ENCODE results near the gene PTX3.

The PTX3 gene

GRCh38 chr3:157467200-157467599, 30.6 kb downstream of the PTX3 start:
- TF ChIP-seq, protein P1, sequence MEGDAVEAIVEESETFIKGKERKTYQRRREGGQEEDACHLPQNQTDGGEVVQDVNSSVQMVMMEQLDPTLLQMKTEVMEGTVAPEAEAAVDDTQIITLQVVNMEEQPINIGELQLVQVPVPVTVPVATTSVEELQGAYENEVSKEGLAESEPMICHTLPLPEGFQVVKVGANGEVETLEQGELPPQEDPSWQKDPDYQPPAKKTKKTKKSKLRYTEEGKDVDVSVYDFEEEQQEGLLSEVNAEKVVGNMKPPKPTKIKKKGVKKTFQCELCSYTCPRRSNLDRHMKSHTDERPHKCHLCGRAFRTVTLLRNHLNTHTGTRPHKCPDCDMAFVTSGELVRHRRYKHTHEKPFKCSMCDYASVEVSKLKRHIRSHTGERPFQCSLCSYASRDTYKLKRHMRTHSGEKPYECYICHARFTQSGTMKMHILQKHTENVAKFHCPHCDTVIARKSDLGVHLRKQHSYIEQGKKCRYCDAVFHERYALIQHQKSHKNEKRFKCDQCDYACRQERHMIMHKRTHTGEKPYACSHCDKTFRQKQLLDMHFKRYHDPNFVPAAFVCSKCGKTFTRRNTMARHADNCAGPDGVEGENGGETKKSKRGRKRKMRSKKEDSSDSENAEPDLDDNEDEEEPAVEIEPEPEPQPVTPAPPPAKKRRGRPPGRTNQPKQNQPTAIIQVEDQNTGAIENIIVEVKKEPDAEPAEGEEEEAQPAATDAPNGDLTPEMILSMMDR (IDR thresholded peaks at IDR 0.05; ENCODE audit: insufficient read depth, low read length, poor library complexity, severe bottlenecking), result no peak
- TF ChIP-seq EZH2phosphoT487 (conservative IDR thresholded peaks at IDR 0.05; ENCODE audit: low read length), result no peak
- no peak overlapping the region for H3K4me2 ChIP-seq (ENCODE audit: low read depth, low read length, poor library complexity, severe bottlenecking)
- no peaks in the 10 kb centered on the region for H3K9me3 ChIP-seq (ENCODE audit: insufficient read depth, low read length)

DNA sequence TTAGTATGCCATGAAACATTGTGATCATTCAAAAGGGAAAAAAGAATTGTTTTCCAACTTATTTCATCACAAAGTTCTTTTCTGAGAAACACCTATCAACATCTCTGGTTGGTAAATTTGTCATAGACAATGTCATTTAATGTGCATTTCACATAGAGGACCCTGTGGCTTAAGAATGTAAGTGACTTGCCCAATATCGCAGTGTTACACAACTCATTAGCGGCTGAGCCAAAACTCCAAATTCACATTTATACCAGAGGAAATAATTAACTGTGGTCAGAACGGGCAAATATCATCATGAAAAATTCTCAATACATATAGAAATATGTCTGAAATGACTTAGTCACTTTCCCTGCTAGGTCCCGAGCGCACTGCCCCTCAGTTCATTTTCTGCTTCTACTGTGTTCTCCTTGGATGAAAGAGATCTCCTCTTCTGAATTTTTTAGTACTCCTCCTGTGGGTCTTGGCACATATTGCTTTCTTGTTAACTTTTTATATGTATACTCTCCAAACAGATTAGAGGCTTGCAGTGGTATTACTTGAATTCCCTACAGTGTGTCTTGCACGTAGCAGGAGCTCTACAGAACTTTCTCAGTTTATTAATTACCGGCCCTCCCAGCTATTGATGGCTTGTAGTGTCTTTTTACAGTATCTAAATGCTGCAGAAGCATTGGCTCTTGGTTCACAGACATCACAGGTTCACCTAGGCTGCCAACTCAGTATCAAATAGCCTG, 33.1 kb downstream of the PTX3 start:
- H3K4me2 ChIP-seq (ENCODE audit: low read depth, low read length, poor library complexity, severe bottlenecking), result no peak overlapping the region
- H3K9ac ChIP-seq (ENCODE audit: low read length), result no peak overlapping the region
- no peak overlapping the region for H2AFZ ChIP-seq (ENCODE audit: low read depth, low read length, severe bottlenecking)
- no peaks in the 10 kb centered on the region for H4K20me1 ChIP-seq (ENCODE audit: low read depth, low read length)
- no peak overlapping the region for H3K27ac ChIP-seq (ENCODE audit: low read depth, low read length)
- TF ChIP-seq, protein P1 (IDR thresholded peaks at IDR 0.05; ENCODE audit: insufficient read depth, low read length, poor library complexity, severe bottlenecking), result no peak
- TF ChIP-seq EZH2phosphoT487 (conservative IDR thresholded peaks at IDR 0.05; ENCODE audit: low read length), result no peak
- H3K79me2 ChIP-seq (ENCODE audit: insufficient read depth, low read length), result no peaks in the 10 kb centered on the region
- H3F3A ChIP-seq (ENCODE audit: insufficient read depth), result no peaks in the 10 kb centered on the region
- H3K9me2 ChIP-seq (replicated peaks; ENCODE audit: insufficient read depth, low read length), result no peaks in the 10 kb centered on the region
- H3K36me3 ChIP-seq (ENCODE audit: low read length), result no peaks in the 10 kb centered on the region
- no peak overlapping the region for H3K4me3 ChIP-seq (ENCODE audit: insufficient read depth, low read length, poor library complexity, severe bottlenecking)
- no peaks in the 10 kb centered on the region for H3K27me3 ChIP-seq (ENCODE audit: low read length)
- no peaks in the 10 kb centered on the region for H3K9me3 ChIP-seq (ENCODE audit: insufficient read depth, low read length)

More at GRCh38 chr3:157467200-157467599, 30.6 kb downstream of the PTX3 start:
- Histone ChIP-seq H3K27ac (ENCODE audit: low read depth, low read length) (no peak overlapping the region), H3K36me3 (ENCODE audit: low read length) (no peaks in the 10 kb centered on the region), H4K20me1 (ENCODE audit: low read depth, low read length) (no peaks in the 10 kb centered on the region), H3K9ac (ENCODE audit: low read length) (no peak overlapping the region), H3K9me2 (replicated peaks; ENCODE audit: insufficient read depth, low read length) (no peaks in the 10 kb centered on the region), H3K27me3 (ENCODE audit: low read length) (no peaks in the 10 kb centered on the region), H3K4me3 (ENCODE audit: insufficient read depth, low read length, poor library complexity, severe bottlenecking) (no peak overlapping the region), H3F3A (ENCODE audit: insufficient read depth) (no peaks in the 10 kb centered on the region), H2AFZ (ENCODE audit: low read depth, low read length, severe bottlenecking) (no peak overlapping the region), H3K79me2 (ENCODE audit: insufficient read depth, low read length) (no peaks in the 10 kb centered on the region)

- no peak overlapping the region for H3K4me2 ChIP-seq (ENCODE audit: low read depth, low read length, poor library complexity, severe bottlenecking)
- no peak for TF ChIP-seq EZH2phosphoT487 (conservative IDR thresholded peaks at IDR 0.05; ENCODE audit: low read length)
- TF ChIP-seq, protein P1 (IDR thresholded peaks at IDR 0.05; ENCODE audit: insufficient read depth, low read length, poor library complexity, severe bottlenecking), result no peak
Measured at GRCh38 chr3:157471064-157471463, 34.4 kb downstream of the PTX3 start.

More at GRCh38 chr3:157471064-157471463, 34.4 kb downstream of the PTX3 start:
- no peak overlapping the region for H3K9ac ChIP-seq (ENCODE audit: low read length)
- H3K9me3 ChIP-seq (ENCODE audit: insufficient read depth, low read length), result no peaks in the 10 kb centered on the region
- no peaks in the 10 kb centered on the region for H3F3A ChIP-seq (ENCODE audit: insufficient read depth)
- no peaks in the 10 kb centered on the region for H3K79me2 ChIP-seq (ENCODE audit: insufficient read depth, low read length)
- H3K27me3 ChIP-seq (ENCODE audit: low read length), result no peaks in the 10 kb centered on the region
- H3K36me3 ChIP-seq (ENCODE audit: low read length), result no peaks in the 10 kb centered on the region
- H2AFZ ChIP-seq (ENCODE audit: low read depth, low read length, severe bottlenecking), result no peak overlapping the region
- no peaks in the 10 kb centered on the region for H3K9me2 ChIP-seq (replicated peaks; ENCODE audit: insufficient read depth, low read length)
- H3K4me3 ChIP-seq (ENCODE audit: insufficient read depth, low read length, poor library complexity, severe bottlenecking), result no peak overlapping the region
- no peak overlapping the region for H3K27ac ChIP-seq (ENCODE audit: low read depth, low read length)
- no peaks in the 10 kb centered on the region for H4K20me1 ChIP-seq (ENCODE audit: low read depth, low read length)

Measured in SU-DHL-6 (cell line).